Measurements from ENCODE around the gene ZFHX3.

Gene ZFHX3

GRCh38 chr16:72922714-72923113, 125.2 kb downstream of the ZFHX3 start:
- no peak for TF ChIP-seq CTCF (IDR thresholded peaks at IDR 0.05; ENCODE audit: low read depth, low read length)

GRCh38 chr16:72921620-72922019, 126.3 kb downstream of the ZFHX3 start:
- TF ChIP-seq CTCF (IDR thresholded peaks at IDR 0.05; ENCODE audit: low read depth, low read length), result no peak
- no peak for DNase-seq (ENCODE audit: extremely low read depth, low read depth)

More at GRCh38 chr16:72922714-72923113, 125.2 kb downstream of the ZFHX3 start:
- no peak for DNase-seq (ENCODE audit: extremely low read depth, low read depth)

- DNase-seq (ENCODE audit: extremely low read depth, low read depth), result no peak
These were observed 126.8 kb downstream of the ZFHX3 start for GRCh38 chr16:72921106-72921505.

GRCh38 chr16:72917051-72917450, 130.9 kb downstream of the ZFHX3 start:
- no peak for TF ChIP-seq CTCF (IDR thresholded peaks at IDR 0.05; ENCODE audit: low read depth, low read length)

More at GRCh38 chr16:72921106-72921505, 126.8 kb downstream of the ZFHX3 start:
- TF ChIP-seq CTCF (IDR thresholded peaks at IDR 0.05; ENCODE audit: low read depth, low read length), result no peak

GRCh38 chr16:72915331-72915730, 132.6 kb downstream of the ZFHX3 start:
- no peak for DNase-seq (ENCODE audit: extremely low read depth, low read depth)
- no peak for TF ChIP-seq CTCF (IDR thresholded peaks at IDR 0.05; ENCODE audit: low read depth, low read length)

More at GRCh38 chr16:72917051-72917450, 130.9 kb downstream of the ZFHX3 start:
- DNase-seq (ENCODE audit: extremely low read depth, low read depth), result no peak

GRCh38 chr16:72913551-72913950, 134.4 kb downstream of the ZFHX3 start:
- no peak for TF ChIP-seq CTCF (IDR thresholded peaks at IDR 0.05; ENCODE audit: low read depth, low read length)
- DNase-seq (ENCODE audit: extremely low read depth, low read depth), result no peak

GRCh38 chr16:72911971-72912370, 136.0 kb downstream of the ZFHX3 start:
- no peak for DNase-seq (ENCODE audit: extremely low read depth, low read depth)
- TF ChIP-seq CTCF (IDR thresholded peaks at IDR 0.05; ENCODE audit: low read depth, low read length), result no peak

Data from AG09319 (cell line).